ENCODE data around the gene PTPRN2.

DNA sequence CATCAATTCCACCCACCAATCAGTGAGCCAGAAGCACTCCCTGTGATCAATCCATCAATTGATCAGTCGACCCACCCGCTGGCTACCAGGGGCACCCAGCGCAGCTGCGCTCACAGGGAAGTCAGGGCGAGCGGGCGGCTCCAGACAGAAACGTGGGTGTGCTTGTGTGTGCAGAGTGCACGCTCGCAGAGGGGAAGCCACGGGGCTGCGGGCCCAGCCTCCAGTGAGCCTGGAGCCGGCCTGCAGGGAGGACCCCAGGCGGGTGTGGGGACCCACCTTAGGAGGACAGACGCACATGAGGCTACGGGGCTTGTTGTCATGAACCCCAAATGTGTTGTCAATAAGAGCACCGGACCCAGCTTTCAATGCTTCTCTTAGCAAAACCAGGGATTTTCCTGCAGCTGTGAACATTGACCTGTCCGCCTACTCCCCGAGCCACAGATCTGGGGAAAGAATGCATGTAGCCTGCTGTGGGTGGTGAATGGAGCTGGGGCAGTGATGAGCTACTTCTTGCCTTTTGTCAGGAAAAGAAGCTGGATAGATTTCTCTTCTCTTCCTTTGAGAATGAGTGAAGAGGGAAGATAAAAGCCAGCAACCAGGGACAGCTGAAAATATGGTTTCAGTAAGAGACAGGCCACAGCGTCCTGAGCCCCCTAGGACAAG is 753.0 kb downstream of the PTPRN2 start:
- TF ChIP-seq EP300 (IDR thresholded peaks at IDR 0.05) = no peak
- TF ChIP-seq, protein P1, sequence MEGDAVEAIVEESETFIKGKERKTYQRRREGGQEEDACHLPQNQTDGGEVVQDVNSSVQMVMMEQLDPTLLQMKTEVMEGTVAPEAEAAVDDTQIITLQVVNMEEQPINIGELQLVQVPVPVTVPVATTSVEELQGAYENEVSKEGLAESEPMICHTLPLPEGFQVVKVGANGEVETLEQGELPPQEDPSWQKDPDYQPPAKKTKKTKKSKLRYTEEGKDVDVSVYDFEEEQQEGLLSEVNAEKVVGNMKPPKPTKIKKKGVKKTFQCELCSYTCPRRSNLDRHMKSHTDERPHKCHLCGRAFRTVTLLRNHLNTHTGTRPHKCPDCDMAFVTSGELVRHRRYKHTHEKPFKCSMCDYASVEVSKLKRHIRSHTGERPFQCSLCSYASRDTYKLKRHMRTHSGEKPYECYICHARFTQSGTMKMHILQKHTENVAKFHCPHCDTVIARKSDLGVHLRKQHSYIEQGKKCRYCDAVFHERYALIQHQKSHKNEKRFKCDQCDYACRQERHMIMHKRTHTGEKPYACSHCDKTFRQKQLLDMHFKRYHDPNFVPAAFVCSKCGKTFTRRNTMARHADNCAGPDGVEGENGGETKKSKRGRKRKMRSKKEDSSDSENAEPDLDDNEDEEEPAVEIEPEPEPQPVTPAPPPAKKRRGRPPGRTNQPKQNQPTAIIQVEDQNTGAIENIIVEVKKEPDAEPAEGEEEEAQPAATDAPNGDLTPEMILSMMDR (IDR thresholded peaks at IDR 0.05) = no peak

Measured in sigmoid colon (tissue), 4 donors.